ENCODE measurements around the gene COCH.

Gene COCH

GRCh38 chr14:30874120-30874998 is at the start of gene COCH:
Gene COCH (plus strand): TSS chr14:30874559. CDS start chr14:30874939, 380 bp downstream.
- DNase-seq = no peak

- no peak for DNase-seq
Measured at GRCh38 chr14:30826070-30826469, 48.3 kb upstream of the COCH start.

- no peak for DNase-seq
Measured at GRCh38 chr14:30829853-30830252, 44.5 kb upstream of the COCH start.

- no peak for DNase-seq
Measured at GRCh38 chr14:30834353-30834752, 40.0 kb upstream of the COCH start.

GRCh38 chr14:30838351-30838750 is 36.0 kb upstream of the COCH start:
- no peak for DNase-seq

- no peak for DNase-seq
Measured at GRCh38 chr14:30840086-30840779, 34.1 kb upstream of the COCH start.

GRCh38 chr14:30842431-30842830 is 31.9 kb upstream of the COCH start:
- DNase-seq = no peak

GRCh38 chr14:30848449-30849240 is 25.7 kb upstream of the COCH start:
- DNase-seq = no peak

- DNase-seq = no peak
Measured at GRCh38 chr14:30849354-30849753, 25.0 kb upstream of the COCH start.

GRCh38 chr14:30849983-30850382 is 24.4 kb upstream of the COCH start:
- DNase-seq = no peak

GRCh38 chr14:30853946-30854345 is 20.4 kb upstream of the COCH start:
- DNase-seq = no peak

- DNase-seq = no peak
Measured at GRCh38 chr14:30854492-30854891, 19.9 kb upstream of the COCH start.

GRCh38 chr14:30855345-30856037 is 18.9 kb upstream of the COCH start:
- no peak for DNase-seq

GRCh38 chr14:30861200-30861599 is 13.2 kb upstream of the COCH start:
- DNase-seq = no peak

GRCh38 chr14:30864934-30865333 is 9.4 kb upstream of the COCH start:
- no peak for DNase-seq

- no peak for DNase-seq
Measured at GRCh38 chr14:30868736-30869135, 5.6 kb upstream of the COCH start.

GRCh38 chr14:30869551-30870155 is 4.7 kb upstream of the COCH start:
- no peak for DNase-seq

- DNase-seq = no peak
Measured at GRCh38 chr14:30872602-30873001, 1.8 kb upstream of the COCH start.

GRCh38 chr14:30873308-30874119 is 845 bp upstream of the COCH start:
- no peak for DNase-seq

- DNase-seq = no peak
Measured at GRCh38 chr14:30874999-30875787, 834 bp downstream of the COCH start.

- no peak for DNase-seq
Measured at GRCh38 chr14:30875788-30876053, 1.4 kb downstream of the COCH start.
